Activated CD4-positive, alpha-beta T cell treated with anti-CD3 and anti-CD28 coated beads for 36 hours (primary cell): ENCODE results near the gene FBN3. TPM values are rescaled to one million over a fixed set of nuclear protein-coding genes. Genes with fewer than 3 reads are reported as not detected.
"Not testable (repeated sequence)": the region's sequence is repeated elsewhere in the genome, so short reads cannot be mapped to it uniquely, and the experiment has no call there.

Experiments used
- ATAC-seq: fragments of 200-7000 bp; cut with Tn5 transposase; one replicate; pipeline ENCODE4 v1.10.0; 2021; ENCODE audit warnings: mild to moderate bottlenecking, moderate library complexity
- CTCF ChIA-PET: fragments of 350-600 bp; sonication (Branson Sonifier 250); formaldehyde crosslinking; loops from one replicate; lab custom pipeline; 2021; ENCODE audit warnings: antibody characterized with exemption; lab: Charles Lee
- POLR2A ChIA-PET: fragments of 350-600 bp; sonication (Branson Sonifier 250); formaldehyde crosslinking; loops from one replicate; lab custom pipeline; 2021; ENCODE audit warnings: antibody characterized with exemption, inconsistent platforms; lab: Charles Lee
- DNase-seq: peaks from one replicate; pipeline ENCODE4 v3.0.0-alpha.2; 2020
- H3K27ac Mint-ChIP-seq: one replicate; pipeline ENCODE4 v1.8.0; 2021; ENCODE audit warnings: mixed read lengths
- H3K27me3 Mint-ChIP-seq: one replicate; pipeline ENCODE4 v1.8.0; 2021; ENCODE audit warnings: mixed read lengths
- H3K36me3 Mint-ChIP-seq: one replicate; pipeline ENCODE4 v1.8.0; 2021; ENCODE audit warnings: low read depth, mixed read lengths
- H3K4me1 Mint-ChIP-seq: one replicate; pipeline ENCODE4 v1.8.0; 2021; ENCODE audit warnings: mixed read lengths
- H3K4me3 Mint-ChIP-seq: one replicate; pipeline ENCODE4 v1.8.0; 2021; ENCODE audit warnings: mild to moderate bottlenecking, moderate library complexity, mixed read lengths
- H3K9me3 Mint-ChIP-seq: one replicate; pipeline ENCODE4 v1.8.0; 2021; ENCODE audit warnings: low read depth, mixed read lengths
- intact Hi-C, 2 experiments: fragments of 100-400 bp; cut with DNase I in 1 of 2; cut with micrococcal nuclease in 1 of 2; formaldehyde crosslinking; loops; one replicate each; pipeline versions ENCODE4 v1.14.2 to v1.15.1; 2022 to 2024; cut with DNase I, micrococcal nuclease
- total RNA-seq, 2 experiments: library from RNA; stranded (reverse); gene quantifications; one replicate each; pipeline ENCODE4 v1.2.3, GENCODE V29; 2021

The FBN3 gene
- total RNA-seq, 2 experiments from 2014 or later, result not detected

DNA sequence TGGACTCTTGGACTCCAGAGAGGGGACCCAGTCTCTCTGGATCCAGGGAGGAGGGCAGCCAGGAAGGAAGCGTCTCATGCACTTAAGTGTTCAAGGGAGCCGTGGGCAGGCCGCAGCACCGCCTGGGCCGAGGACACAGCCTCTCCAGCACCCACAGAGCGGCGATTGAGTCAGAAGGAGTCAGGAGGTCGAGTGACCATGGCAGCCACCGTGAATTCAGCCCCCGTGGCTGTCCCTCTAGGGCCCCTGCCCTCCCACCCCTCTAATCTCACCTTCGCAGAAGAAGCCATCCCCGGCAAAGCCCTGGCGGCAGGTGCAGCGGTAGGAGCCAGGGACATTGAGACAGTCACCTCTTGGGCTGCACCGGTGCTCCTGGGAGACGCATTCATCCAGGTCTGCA, 38.0 kb downstream of the FBN3 start:
- CTCF ChIA-PET, result no interaction called here
- Mint-ChIP-seq H3K27ac (no peak overlapping the region), H3K4me1 (no peaks in the 10 kb centered on the region), H3K27me3 (peaks cover 8% of the 10 kb centered on the region), H3K36me3 (no peaks in the 10 kb centered on the region), H3K9me3 (no peaks in the 10 kb centered on the region), H3K4me3 (no peak overlapping the region)
- POLR2A ChIA-PET, result no interaction called here
- intact Hi-C loops, result no loop called here
- ATAC-seq (no peak), DNase-seq (no peak)

DNA sequence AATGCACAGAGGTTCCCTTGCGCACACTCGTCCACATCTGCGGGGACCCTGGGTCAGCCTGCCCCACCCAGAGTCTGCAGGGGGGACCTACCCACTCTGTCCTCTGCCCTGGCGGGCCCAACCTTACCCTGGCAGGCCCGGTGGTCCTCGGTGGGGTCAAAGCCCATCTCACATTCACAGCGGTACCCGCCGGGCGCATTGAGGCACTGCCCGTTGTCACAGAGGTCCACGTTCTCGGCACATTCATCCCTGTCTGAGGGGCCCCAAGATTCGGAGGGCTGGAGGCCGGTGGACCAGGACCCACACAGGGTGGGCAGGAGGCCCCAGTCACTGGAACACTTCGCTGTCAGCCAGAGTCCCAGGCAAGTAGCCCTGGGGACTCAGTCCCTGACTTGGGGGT, 38.5 kb downstream of the FBN3 start:
- POLR2A ChIA-PET, result no interaction called here
- ATAC-seq (no peak), DNase-seq (no peak)
- Mint-ChIP-seq H3K36me3 (no peaks in the 10 kb centered on the region), H3K27ac (no peak overlapping the region), H3K4me1 (no peaks in the 10 kb centered on the region), H3K4me3 (no peak overlapping the region), H3K27me3 (peaks cover 8% of the 10 kb centered on the region), H3K9me3 (no peaks in the 10 kb centered on the region)
- CTCF ChIA-PET, result no interaction called here
- intact Hi-C loops, result no loop called here

DNA sequence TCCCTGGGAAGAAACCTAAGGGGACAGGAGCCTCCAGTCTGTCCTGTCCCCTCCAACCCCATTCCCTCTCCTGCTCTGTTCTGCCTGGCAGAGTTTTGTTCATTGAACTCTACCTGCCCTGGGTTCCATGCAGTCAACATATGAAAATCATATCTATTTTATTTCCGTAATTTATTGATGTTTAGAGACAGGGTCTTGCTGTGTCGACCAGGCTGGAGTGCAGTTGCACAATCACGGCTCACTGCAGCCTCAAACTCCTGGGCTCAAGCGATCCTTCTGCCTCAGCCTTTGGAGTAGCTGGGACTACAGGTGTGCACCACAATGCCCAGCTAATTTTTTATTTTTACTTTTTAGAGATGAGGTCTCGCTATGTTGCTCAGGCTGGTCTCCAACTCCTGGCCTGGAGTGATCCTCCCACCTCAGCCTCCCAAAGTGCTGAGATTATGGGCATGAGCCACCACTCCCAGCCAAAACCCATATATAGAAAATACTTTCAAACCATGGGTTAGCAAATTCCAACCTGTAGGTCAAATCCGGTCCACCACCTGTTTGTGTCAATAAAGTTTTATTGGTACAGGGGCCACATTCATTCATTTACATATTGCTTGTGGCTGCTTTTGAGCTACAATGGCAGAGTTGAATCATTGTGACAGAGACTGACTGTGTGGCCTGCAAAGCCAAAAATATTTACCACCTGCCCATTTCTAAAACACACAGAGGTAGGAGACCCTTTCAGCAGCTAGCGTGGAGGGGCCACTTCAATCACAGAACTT, 39.3 kb downstream of the FBN3 start:
- CTCF ChIA-PET, result interaction anchor here (1.2 kb wide), 1 partner anchor 47 kb away, joined by 6 read pairs; no protein-coding TSS in a partner anchor
- Mint-ChIP-seq H3K36me3 (no peaks in the 10 kb centered on the region), H3K27ac (no peak overlapping the region), H3K4me3 (no peak overlapping the region), H3K4me1 (no peaks in the 10 kb centered on the region), H3K9me3 (no peaks in the 10 kb centered on the region), H3K27me3 (peaks cover 12% of the 10 kb centered on the region)
- DNase-seq, result no peak
- intact Hi-C loops, result no loop called here
- POLR2A ChIA-PET, result no interaction called here
- no peak for ATAC-seq

DNA sequence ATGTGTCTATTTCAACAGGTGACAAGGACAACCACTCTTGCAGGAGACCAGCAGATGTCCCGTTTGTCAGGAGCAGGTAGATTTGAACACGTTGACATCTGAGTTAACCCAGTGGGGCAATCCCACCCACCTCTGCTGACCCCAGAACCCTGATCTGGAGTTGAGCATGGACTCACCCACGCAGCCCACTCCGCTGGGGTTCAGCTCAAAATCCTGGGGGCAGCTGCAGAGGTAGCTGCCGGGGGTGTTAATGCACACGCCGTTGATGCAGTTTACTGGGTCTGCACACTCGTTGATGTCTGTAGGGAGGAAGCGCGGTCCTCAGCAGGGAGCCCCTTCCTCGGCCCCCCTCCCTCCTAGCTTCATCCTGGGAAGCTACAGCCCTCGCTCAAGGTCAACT, 39.9 kb downstream of the FBN3 start:
- no peaks in the 10 kb centered on the region for H3K36me3 Mint-ChIP-seq
- no peaks in the 10 kb centered on the region for H3K9me3 Mint-ChIP-seq
- H3K4me1 Mint-ChIP-seq, result no peaks in the 10 kb centered on the region
- intact Hi-C loops, result no loop called here
- H3K27me3 Mint-ChIP-seq, result peaks cover 12% of the 10 kb centered on the region
- POLR2A ChIA-PET, result no interaction called here
- DNase-seq (no peak), ATAC-seq (no peak)
- H3K4me3 Mint-ChIP-seq, result no peak overlapping the region
- no peak overlapping the region for H3K27ac Mint-ChIP-seq
- CTCF ChIA-PET, result interaction anchor here (1.2 kb wide), 1 partner anchor 47 kb away, joined by 6 read pairs; no protein-coding TSS in a partner anchor

DNA sequence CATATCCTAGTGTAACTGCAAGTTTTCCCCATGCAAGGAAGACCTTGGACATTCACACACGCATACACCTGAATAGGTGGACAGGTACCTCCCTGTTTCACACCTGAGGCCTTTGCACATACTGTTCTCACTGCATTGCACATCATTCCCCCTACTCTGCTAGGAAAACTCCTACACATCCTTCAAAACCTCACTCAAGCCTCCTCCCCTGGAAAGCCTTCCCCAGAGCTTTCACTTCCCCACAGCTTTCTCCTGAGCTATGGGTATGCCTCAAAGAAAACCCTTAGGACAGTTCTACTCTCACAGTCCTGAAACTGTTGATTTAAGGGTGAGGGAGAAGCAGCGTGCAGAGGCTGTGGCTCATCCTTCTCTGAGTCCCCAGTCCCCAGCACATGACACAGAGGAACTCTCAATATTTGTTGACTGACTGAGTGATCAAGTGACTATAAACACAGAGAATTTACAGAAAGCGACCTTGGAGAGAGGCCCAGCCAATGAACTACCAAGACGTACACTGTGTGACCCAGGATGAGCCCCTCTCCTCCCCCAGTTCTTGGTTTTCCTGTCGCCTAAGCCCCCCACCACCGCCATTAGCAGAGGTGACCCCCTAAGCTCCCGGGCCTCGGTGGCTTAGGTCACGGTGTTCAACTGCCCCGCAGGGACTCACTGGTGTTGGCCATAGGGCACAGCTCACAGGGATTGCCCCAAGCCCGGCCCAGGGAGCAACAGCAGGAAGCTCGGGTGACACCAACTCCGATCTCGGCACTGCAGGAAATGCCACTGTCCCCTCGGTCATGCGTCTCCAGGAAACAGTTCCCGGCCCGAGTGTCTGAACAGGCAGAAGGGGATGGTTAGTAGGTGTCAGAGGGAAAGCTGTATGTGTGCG, 40.6 kb downstream of the FBN3 start:
- Mint-ChIP-seq H3K4me1 (no peaks in the 10 kb centered on the region), H3K27me3 (peaks cover 12% of the 10 kb centered on the region), H3K36me3 (no peaks in the 10 kb centered on the region), H3K4me3 (no peak overlapping the region), H3K9me3 (no peaks in the 10 kb centered on the region), H3K27ac (no peak overlapping the region)
- DNase-seq (no peak), ATAC-seq (no peak)
- ChIA-PET CTCF (interaction anchor here (1.2 kb wide), 1 partner anchor 46 kb away, joined by 6 read pairs; no protein-coding TSS in a partner anchor), POLR2A (no interaction called here)
- intact Hi-C loops, result no loop called here

DNA sequence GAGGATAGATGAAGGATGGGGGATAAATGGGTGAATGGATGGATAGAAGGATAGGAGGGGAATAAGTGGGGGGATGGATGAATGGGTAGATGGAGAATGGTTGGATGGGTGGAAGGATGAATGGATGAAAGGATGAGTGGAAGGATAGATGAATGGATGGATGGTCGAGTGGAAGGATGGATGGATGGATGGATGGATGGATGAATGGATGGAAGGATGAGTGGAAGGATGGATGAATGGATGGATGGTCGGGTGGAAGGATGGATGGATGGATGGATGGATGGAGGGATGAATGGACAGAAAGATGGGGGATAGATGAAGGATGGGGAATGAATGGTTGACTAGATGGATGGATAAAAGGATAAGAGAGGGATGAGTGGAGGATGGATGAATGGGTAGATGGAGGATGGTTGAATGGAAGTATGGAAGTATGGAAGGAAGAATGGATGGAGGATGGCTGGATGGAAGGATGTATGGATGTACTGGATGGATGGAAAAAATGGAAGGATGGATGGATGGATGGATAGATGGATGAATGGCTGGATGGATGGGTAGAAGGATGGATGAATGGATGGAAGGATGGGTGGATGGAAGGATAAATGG, 42.0 kb downstream of the FBN3 start:
- POLR2A ChIA-PET, result no interaction called here
- Mint-ChIP-seq H3K27ac (no peak overlapping the region), H3K4me1 (no peaks in the 10 kb centered on the region), H3K4me3 (no peak overlapping the region), H3K36me3 (no peaks in the 10 kb centered on the region), H3K27me3 (peaks cover 12% of the 10 kb centered on the region), H3K9me3 (no peaks in the 10 kb centered on the region)
- intact Hi-C loops, result no loop called here
- CTCF ChIA-PET, result no interaction called here
- ATAC-seq, result no peak
- DNase-seq, result no peak

DNA sequence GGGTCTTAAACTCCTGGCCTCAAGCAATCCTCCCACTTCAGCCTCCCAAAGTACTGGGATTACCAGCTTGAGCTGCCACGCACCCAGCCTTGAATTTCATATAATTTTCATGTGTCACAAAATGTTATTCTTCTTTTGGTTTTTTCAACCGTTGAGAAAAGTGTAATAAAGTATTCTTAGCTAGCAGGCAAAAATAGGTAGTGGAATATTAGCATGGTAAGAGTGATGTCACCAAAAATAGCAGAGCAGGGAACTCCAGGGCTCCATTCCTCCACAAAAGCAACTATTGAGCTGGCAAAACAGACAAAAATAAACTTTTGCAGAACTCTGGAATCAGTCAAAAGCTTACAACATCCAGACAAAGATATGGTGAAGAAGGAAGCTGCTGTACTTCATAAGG, 43.9 kb downstream of the FBN3 start:
- Mint-ChIP-seq H3K27ac (no peak overlapping the region), H3K9me3 (no peaks in the 10 kb centered on the region), H3K4me3 (no peak overlapping the region), H3K36me3 (no peaks in the 10 kb centered on the region), H3K27me3 (peaks cover 12% of the 10 kb centered on the region), H3K4me1 (no peaks in the 10 kb centered on the region)
- ChIA-PET CTCF (interaction anchor here (0.6 to 0.7 kb wide), 2 partner anchors 10 to 101 kb away, joined by 3 read pairs; no protein-coding TSS in a partner anchor), POLR2A (no interaction called here)
- ATAC-seq, result no peak
- intact Hi-C loops, result no loop called here
- DNase-seq, result no peak

DNA sequence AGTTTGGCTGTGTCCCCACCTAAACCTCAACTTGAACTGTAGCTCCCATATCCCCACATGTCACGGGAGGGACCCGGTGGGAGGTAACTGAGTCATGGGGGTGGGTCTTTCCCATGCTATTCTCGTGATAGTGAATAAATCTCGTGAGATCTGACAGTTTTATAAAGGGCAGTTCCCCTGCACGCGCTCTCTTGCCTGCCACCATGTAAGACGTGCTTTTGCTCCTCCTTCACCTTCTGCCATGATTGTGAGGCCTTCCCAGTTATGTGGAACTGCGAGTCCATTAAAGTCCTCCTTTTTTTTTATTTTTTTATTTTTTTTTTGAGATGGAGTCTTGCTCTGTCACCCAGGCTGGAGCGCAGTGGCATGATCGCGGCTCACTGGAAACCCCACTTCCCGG, 47.5 kb downstream of the FBN3 start:
- H3K9me3 Mint-ChIP-seq, POLR2A ChIA-PET, H3K27me3 Mint-ChIP-seq, H3K4me3 Mint-ChIP-seq, ATAC-seq, H3K27ac Mint-ChIP-seq, H3K36me3 Mint-ChIP-seq, DNase-seq, H3K4me1 Mint-ChIP-seq, intact Hi-C loops: not testable (repeated sequence)
- CTCF ChIA-PET, result interaction anchor here (0.6 kb wide), 1 partner anchor 83 kb away, joined by 4 read pairs; no protein-coding TSS in a partner anchor

DNA sequence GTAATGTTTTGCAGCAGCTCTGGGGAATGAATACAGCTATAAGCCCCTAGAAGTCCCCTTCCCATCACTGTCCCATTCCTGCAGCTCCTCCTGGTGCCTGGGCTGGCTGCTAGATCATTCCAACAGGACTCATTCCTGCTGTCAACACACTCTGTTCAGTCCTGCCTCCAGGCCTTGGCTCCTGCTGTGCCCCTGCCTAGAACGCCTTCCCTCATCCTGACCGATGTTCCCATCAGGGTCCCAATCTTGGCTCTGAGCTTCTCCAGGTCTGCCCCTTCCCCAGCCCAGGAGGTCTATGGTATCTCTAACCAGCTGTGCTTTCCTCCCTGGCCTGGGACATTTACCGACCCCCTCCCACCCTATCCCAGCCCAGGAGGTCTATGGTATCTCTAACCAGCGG, 48.1 kb downstream of the FBN3 start:
- CTCF ChIA-PET, result interaction anchor here (0.6 kb wide), 1 partner anchor 84 kb away, joined by 4 read pairs; no protein-coding TSS in a partner anchor
- H3K27me3 Mint-ChIP-seq, result peaks cover 9% of the 10 kb centered on the region
- peaks cover 9% of the 10 kb centered on the region for H3K9me3 Mint-ChIP-seq
- no peak overlapping the region for H3K27ac Mint-ChIP-seq
- intact Hi-C loops, result no loop called here
- POLR2A ChIA-PET, result no interaction called here
- no peaks in the 10 kb centered on the region for H3K36me3 Mint-ChIP-seq
- no peak overlapping the region for H3K4me3 Mint-ChIP-seq
- DNase-seq (no peak), ATAC-seq (no peak)
- no peaks in the 10 kb centered on the region for H3K4me1 Mint-ChIP-seq

DNA sequence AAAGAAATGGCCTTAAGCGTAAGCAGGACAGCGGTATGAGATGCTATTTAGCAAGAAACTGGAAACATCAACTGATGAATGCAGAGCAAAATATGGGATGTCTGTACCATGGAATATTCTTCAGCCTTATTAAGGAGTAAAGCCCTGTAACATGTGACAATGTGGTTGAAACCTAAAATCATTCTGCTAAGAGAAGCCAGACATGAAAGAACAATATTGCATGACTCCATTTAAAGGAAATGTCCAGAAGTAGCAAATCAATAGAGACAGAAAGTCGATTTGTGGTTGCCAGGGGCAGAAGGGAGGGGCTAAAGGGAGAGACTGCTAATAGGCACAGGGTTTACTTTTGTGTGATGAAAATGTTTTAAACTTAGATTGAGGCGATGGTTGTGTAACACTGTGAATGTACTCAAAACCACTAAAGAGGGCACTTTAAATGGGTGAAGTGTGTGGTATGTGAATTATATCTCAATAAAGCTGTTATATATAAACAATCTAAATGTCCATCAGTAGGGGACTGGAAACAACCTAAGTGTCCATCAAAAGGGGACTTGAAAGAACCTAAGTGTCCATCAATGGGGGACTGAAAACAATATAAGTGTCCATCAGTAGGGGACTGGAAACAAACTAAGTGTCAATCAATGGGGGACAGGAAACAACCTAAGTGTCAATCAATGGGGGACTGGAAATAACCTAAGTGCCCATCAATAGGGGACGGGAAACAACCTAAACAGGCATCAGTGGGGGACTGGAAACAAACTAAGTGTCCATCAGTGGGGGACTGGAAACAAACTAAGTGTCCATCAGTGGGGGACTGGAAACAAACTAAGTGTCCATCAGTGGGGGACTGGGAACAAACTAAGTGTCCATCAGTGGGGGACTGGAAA, 51.5 kb downstream of the FBN3 start:
- Mint-ChIP-seq H3K27me3 (peaks cover 5% of the 10 kb centered on the region), H3K27ac (no peak overlapping the region), H3K36me3 (no peaks in the 10 kb centered on the region), H3K9me3 (peaks cover 30% of the 10 kb centered on the region), H3K4me1 (no peaks in the 10 kb centered on the region), H3K4me3 (no peak overlapping the region)
- POLR2A ChIA-PET, result no interaction called here
- ATAC-seq, result no peak
- DNase-seq, result no peak
- intact Hi-C loops, result no loop called here
- CTCF ChIA-PET, result no interaction called here

DNA sequence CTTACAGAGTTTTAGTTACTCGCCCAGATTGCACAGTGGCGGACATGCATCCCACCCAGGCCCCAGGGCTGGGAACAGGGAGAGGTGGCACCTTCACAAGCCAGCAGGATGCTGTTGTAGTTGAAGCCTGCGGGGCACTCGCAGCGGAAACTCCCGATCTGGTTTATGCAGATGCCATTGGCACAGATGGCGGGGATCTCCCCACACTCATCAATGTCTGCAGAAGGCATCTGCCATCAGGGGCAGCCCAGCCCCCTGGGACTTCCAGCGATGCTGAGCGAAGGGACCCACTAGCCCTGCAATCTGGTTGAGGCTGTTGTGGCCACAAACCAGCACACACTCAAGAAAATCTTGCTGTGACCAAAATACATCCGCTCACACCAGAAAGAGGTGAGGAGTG, 52.2 kb downstream of the FBN3 start:
- no peak overlapping the region for H3K27ac Mint-ChIP-seq

More for the DNA sequence above, 52.2 kb downstream of the FBN3 start:
- no peak for DNase-seq
- Mint-ChIP-seq H3K4me1 (no peaks in the 10 kb centered on the region), H3K9me3 (peaks cover 30% of the 10 kb centered on the region), H3K27me3 (peaks cover 5% of the 10 kb centered on the region), H3K36me3 (no peaks in the 10 kb centered on the region), H3K4me3 (no peak overlapping the region)
- ChIA-PET CTCF (no interaction called here), POLR2A (no interaction called here)
- ATAC-seq, result no peak
- intact Hi-C loops, result no loop called here
